Astrocyte (in vitro differentiated cells and primary cell): ENCODE data around the gene PLEKHA3.

Experiments used
- CTCF ChIP-seq: IDR thresholded peaks from 2 replicates; pipeline ENCODE4 v1.5.1; 2011; ENCODE audit warnings: low read depth, mild to moderate bottlenecking, inconsistent platforms, low read length, moderate library complexity; ENCODE audit not compliant: insufficient read depth
- EZH2 ChIP-seq: IDR thresholded peaks from 2 replicates; pipeline ENCODE4 v1.6.1; 2012; ENCODE audit warnings: mild to moderate bottlenecking, low read length, inconsistent platforms; ENCODE audit not compliant: insufficient read depth

GRCh38 chr2:178523596-178524134 lies 43.4 kb downstream of the PLEKHA3 start:
- TF ChIP-seq CTCF (no peak), EZH2 (no peak)
